K562 (cell line): ENCODE measurements around the gene DGUOK. TPM values are rescaled to one million over a fixed set of nuclear protein-coding genes. Genes with fewer than 3 reads are reported as not detected.
A peak's percentile ranks its signal among the peaks of the same experiment; 100 is the strongest.

Experiments used
- BCOR ChIP-seq: fragments of 450-650 bp; IDR thresholded peaks from 2 replicates; pipeline ENCODE4 v1.6.1; 2016
- CBX8 ChIP-seq: fragments of 200-600 bp; sonication (generic); IDR thresholded peaks from 2 replicates; pipeline ENCODE4 v1.6.1; 2012; ENCODE audit warnings: borderline replicate concordance, mixed run types, low read depth, mild to moderate bottlenecking, moderate library complexity, mixed read lengths, low read length, control low read depth, inconsistent platforms; ENCODE audit not compliant: poor library complexity, severe bottlenecking; ENCODE audit errors: extremely low read depth
- FOXP1 ChIP-seq: sonication (generic); formaldehyde crosslinking; IDR thresholded peaks from 2 replicates; pipeline ENCODE4 v1.8.0; 2022; ENCODE audit warnings: mild to moderate bottlenecking, missing genetic modification reagents
- GTF2F1 ChIP-seq: IDR thresholded peaks from 2 replicates; pipeline ENCODE4 v1.6.1; 2011; ENCODE audit warnings: low read depth, low read length, improper control_type of control experiment
- HBP1 ChIP-seq: fragments of 450-650 bp; formaldehyde crosslinking; IDR thresholded peaks from 2 replicates; pipeline ENCODE4 v1.4.0; 2022; ENCODE audit warnings: missing genetic modification characterization
- ILF3 ChIP-seq: fragments of 450-650 bp; IDR thresholded peaks from 2 replicates; pipeline ENCODE4 v1.6.1; 2018; ENCODE audit warnings: antibody characterized with exemption, mild to moderate bottlenecking, moderate library complexity, borderline replicate concordance
- MED1 ChIP-seq: sonication (generic); formaldehyde crosslinking; IDR thresholded peaks from 2 replicates; pipeline ENCODE4 v1.8.1; 2023; ENCODE audit warnings: missing genetic modification reagents, borderline replicate concordance
- MEF2A ChIP-seq: IDR thresholded peaks from 2 replicates; pipeline ENCODE4 v1.6.1; 2011; ENCODE audit warnings: low read depth, mild to moderate bottlenecking, low read length, moderate library complexity; ENCODE audit not compliant: control insufficient read depth
- MTA1 ChIP-seq: fragments of 450-650 bp; IDR thresholded peaks from 2 replicates; pipeline ENCODE4 v1.6.1; 2017; ENCODE audit warnings: borderline replicate concordance
- RREB1 ChIP-seq: fragments of 250-450 bp; sonication (Bioruptor Pico); IDR thresholded peaks from 2 replicates; pipeline ENCODE4 v1.4.0; 2020
- ZNF384 ChIP-seq: IDR thresholded peaks from 2 replicates; pipeline ENCODE4 v1.6.1; 2012; ENCODE audit warnings: low read depth, low read length, improper control_type of control experiment
- ZNF586 ChIP-seq: fragments of 450-650 bp; formaldehyde crosslinking; conservative IDR thresholded peaks from 2 replicates; pipeline ENCODE4 v1.4.0; 2020; ENCODE audit warnings: mild to moderate bottlenecking, moderate library complexity
- ZNF780A ChIP-seq: fragments of 250-450 bp; sonication (Bioruptor Pico); IDR thresholded peaks from 2 replicates; pipeline ENCODE4 v1.5.0; 2021; ENCODE audit warnings: mild to moderate bottlenecking
- polyA plus RNA-seq, 8 experiments: library from polyadenylated mRNA; depleted of rRNA in 4 of 8; stranded (reverse) in 5 of 8; unstranded in 3 of 8; fragments of >200 nt; fragmentation: Nextera tagmentation in 2 of 8; fragmentation: Illumina TruSeq in 1 of 8; extraction: Ambion mirVana in 2 of 8; extraction: Trizol in 1 of 8; gene quantifications; 2 replicates each; pipeline versions ENCODE4 v1.2.1 to v1.2.3, GENCODE V29; 2011 to 2014; ENCODE audit warnings: inconsistent platforms in 1 of 8, missing spikeins in 1 of 8
- total RNA-seq, 7 experiments: library from RNA; depleted of rRNA in 6 of 7; stranded (reverse); fragments of >200 nt in 6 of 7; fragmentation: Illumina TruSeq in 2 of 7; extraction: Trizol in 2 of 7; gene quantifications; 2 replicates each; pipeline versions ENCODE4 v1.2.1 to v1.2.3, GENCODE V29; 2011 to 2021; ENCODE audit warnings: low replicate concordance in 1 of 7
- TF ChIP-seq, protein P1 (sequence below): IDR thresholded peaks from 2 replicates; pipeline ENCODE4 v1.6.1; 2011; ENCODE audit not compliant: insufficient read length; ENCODE audit errors: extremely low read depth
- TF ChIP-seq, protein P2 (sequence below): fragments of 250-450 bp; sonication (Bioruptor Pico); IDR thresholded peaks from 2 replicates; pipeline ENCODE4 v1.4.0; 2020; ENCODE audit warnings: mild to moderate bottlenecking, moderate library complexity

The DGUOK gene
- total and polyA plus RNA-seq, 9 of the 15 experiments (the other 6 are each of a cell fraction or from before 2014, with no cell fraction given), result 67.0 to 288 (median 126) TPM

GRCh38 chr2:73970850-73971471, 44.3 kb downstream of the DGUOK start (continued):
- TF ChIP-seq MEF2A (no peak), HBP1 (no peak), BCOR (no peak), GTF2F1 (no peak), MED1 (CRISPR knock-in tag) (no peak), ZNF780A (CRISPR knock-in tag) (no peak), MTA1 (no peak), FOXP1 (CRISPR knock-in tag) (no peak), ZNF384 (0 out of 2 replicates have a peak, but pooled peaks have one; percentile 41), RREB1 (CRISPR knock-in tag) (no peak), ZNF586 (CRISPR knock-in tag) (no peak), ILF3 (no peak), CBX8 (no peak)
- TF ChIP-seq, protein P1, sequence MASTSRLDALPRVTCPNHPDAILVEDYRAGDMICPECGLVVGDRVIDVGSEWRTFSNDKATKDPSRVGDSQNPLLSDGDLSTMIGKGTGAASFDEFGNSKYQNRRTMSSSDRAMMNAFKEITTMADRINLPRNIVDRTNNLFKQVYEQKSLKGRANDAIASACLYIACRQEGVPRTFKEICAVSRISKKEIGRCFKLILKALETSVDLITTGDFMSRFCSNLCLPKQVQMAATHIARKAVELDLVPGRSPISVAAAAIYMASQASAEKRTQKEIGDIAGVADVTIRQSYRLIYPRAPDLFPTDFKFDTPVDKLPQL, result no peak
- TF ChIP-seq, protein P2, sequence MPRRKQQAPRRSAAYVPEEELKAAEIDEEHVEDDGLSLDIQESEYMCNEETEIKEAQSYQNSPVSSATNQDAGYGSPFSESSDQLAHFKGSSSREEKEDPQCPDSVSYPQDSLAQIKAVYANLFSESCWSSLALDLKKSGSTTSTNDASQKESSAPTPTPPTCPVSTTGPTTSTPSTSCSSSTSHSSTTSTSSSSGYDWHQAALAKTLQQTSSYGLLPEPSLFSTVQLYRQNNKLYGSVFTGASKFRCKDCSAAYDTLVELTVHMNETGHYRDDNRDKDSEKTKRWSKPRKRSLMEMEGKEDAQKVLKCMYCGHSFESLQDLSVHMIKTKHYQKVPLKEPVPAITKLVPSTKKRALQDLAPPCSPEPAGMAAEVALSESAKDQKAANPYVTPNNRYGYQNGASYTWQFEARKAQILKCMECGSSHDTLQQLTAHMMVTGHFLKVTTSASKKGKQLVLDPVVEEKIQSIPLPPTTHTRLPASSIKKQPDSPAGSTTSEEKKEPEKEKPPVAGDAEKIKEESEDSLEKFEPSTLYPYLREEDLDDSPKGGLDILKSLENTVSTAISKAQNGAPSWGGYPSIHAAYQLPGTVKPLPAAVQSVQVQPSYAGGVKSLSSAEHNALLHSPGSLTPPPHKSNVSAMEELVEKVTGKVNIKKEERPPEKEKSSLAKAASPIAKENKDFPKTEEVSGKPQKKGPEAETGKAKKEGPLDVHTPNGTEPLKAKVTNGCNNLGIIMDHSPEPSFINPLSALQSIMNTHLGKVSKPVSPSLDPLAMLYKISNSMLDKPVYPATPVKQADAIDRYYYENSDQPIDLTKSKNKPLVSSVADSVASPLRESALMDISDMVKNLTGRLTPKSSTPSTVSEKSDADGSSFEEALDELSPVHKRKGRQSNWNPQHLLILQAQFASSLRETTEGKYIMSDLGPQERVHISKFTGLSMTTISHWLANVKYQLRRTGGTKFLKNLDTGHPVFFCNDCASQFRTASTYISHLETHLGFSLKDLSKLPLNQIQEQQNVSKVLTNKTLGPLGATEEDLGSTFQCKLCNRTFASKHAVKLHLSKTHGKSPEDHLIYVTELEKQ (CRISPR knock-in tag), result no peak
